GM21619 (cell line): ENCODE results near the gene SCO2.
"Not testable (repeated sequence)": the region's sequence is repeated elsewhere in the genome, so short reads cannot be mapped to it uniquely, and the experiment has no call there.

Experiments
- ATAC-seq: cut with Tn5 transposase; IDR thresholded peaks from one replicate; pipeline ENCODE4 v1.9.1; 2021; ENCODE audit not compliant: unreplicated experiment

The SCO2 gene

GRCh38 chr22:50551160-50551752 lies 25.9 kb upstream of the SCO2 start:
- no peak for ATAC-seq

- ATAC-seq, result no peak
Measured at GRCh38 chr22:50550395-50550794, 25.0 kb upstream of the SCO2 start.

- ATAC-seq, result no peak
Measured at GRCh38 chr22:50548921-50549790, 23.8 kb upstream of the SCO2 start.

- no peak for ATAC-seq
Measured at GRCh38 chr22:50548040-50548920, 22.9 kb upstream of the SCO2 start.

- ATAC-seq, result no peak
Measured at GRCh38 chr22:50547263-50547985, 22.0 kb upstream of the SCO2 start.

- ATAC-seq, result no peak
Measured at GRCh38 chr22:50546326-50547262, 21.2 kb upstream of the SCO2 start.

GRCh38 chr22:50545522-50546325 lies 20.3 kb upstream of the SCO2 start, which contains the start of gene KLHDC7B:
Gene KLHDC7B (plus strand): TSS chr22:50545899. CDS start chr22:50546244, 345 bp downstream.
- ATAC-seq, result no peak

GRCh38 chr22:50544746-50545253 lies 19.4 kb upstream of the SCO2 start:
- ATAC-seq, result no peak

- ATAC-seq, result no peak
Measured at GRCh38 chr22:50544078-50544745, 18.8 kb upstream of the SCO2 start.

GRCh38 chr22:50542416-50542927 lies 17.1 kb upstream of the SCO2 start:
- ATAC-seq, result no peak

- ATAC-seq, result not testable (repeated sequence)
Measured at GRCh38 chr22:50541667-50542026, 16.2 kb upstream of the SCO2 start.

- ATAC-seq, result no peak
Measured at GRCh38 chr22:50540381-50540780, 15.0 kb upstream of the SCO2 start.

GRCh38 chr22:50537765-50538164 lies 12.4 kb upstream of the SCO2 start:
- no peak for ATAC-seq

GRCh38 chr22:50536226-50536625 lies 10.8 kb upstream of the SCO2 start:
- no peak for ATAC-seq

GRCh38 chr22:50535113-50535512 lies 9.7 kb upstream of the SCO2 start:
- ATAC-seq, result no peak

- not testable (repeated sequence) for ATAC-seq
Measured at GRCh38 chr22:50533856-50534711, 8.7 kb upstream of the SCO2 start.
